ENCODE data around the gene ZNF391. TPM values are rescaled to one million over a fixed set of nuclear protein-coding genes. Genes with fewer than 3 reads are reported as not detected.
"Not testable (repeated sequence)": the region's sequence is repeated elsewhere in the genome, so short reads cannot be mapped to it uniquely, and the experiment has no call there.

The ZNF391 gene
- total RNA-seq, 4 donors from 2014 or later = 0.53 to 1.3 (median 0.97) TPM

DNA sequence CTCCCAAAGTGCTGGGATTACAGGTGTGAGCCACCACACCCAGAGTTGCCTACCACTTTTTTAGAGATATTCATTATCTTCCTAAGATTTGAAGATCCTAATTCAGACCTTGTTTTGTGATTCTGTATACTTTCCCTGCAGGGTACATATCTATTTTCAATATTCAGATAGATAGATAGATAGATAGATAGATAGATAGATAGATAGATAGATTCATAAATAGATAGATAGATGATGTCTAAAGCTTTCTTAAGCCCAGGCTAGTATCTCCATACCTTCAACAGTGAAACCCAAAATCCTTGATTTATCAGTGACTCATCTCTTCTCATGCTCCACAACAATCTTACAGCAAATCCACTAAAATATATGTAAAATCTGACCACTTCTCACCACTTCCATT is 30.8 kb downstream of the ZNF391 start:
- Histone ChIP-seq H3K9me3 (no peaks in the 10 kb centered on the region), H3K4me1 (no peaks in the 10 kb centered on the region), H3K4me3 (no peak overlapping the region), H3K27me3 (no peaks in the 10 kb centered on the region), H3K36me3 (no peaks in the 10 kb centered on the region), H3K27ac (no peak overlapping the region)
- intact Hi-C loops (cut with DNase I) = no loop called here
- no peak for DNase-seq
- no peak for TF ChIP-seq POLR2A (IDR thresholded peaks at IDR 0.05)

- no peaks in the 10 kb centered on the region for H3K27me3 ChIP-seq
- no peak for DNase-seq
- H3K36me3 ChIP-seq = no peaks in the 10 kb centered on the region
- no peak for TF ChIP-seq CTCF (IDR thresholded peaks at IDR 0.05)
- TF ChIP-seq POLR2A (IDR thresholded peaks at IDR 0.05) = no peak
- 60 to 66% methylated on average over 32 of the region's 32 CpGs for WGBS, 2 donors
- no peak overlapping the region for H3K27ac ChIP-seq
- no peaks in the 10 kb centered on the region for H3K4me1 ChIP-seq
- H3K9me3 ChIP-seq = no peaks in the 10 kb centered on the region
- H3K4me3 ChIP-seq = no peak overlapping the region
- intact Hi-C loops (cut with DNase I) = no loop called here
Measured at GRCh38 chr6:27422651-27423332, 34.2 kb downstream of the ZNF391 start.

GRCh38 chr6:27424851-27425250 is 36.3 kb downstream of the ZNF391 start:
- H3K27ac ChIP-seq; H3K36me3 ChIP-seq; DNase-seq; intact Hi-C loops (cut with DNase I); H3K27me3 ChIP-seq; H3K9me3 ChIP-seq; H3K4me3 ChIP-seq; H3K4me1 ChIP-seq: not testable (repeated sequence)
- no CpG with 5 or more reads among the region's 36 CpGs for WGBS, 2 donors

GRCh38 chr6:27426045-27426620 is 37.6 kb downstream of the ZNF391 start:
- intact Hi-C loops (cut with DNase I) = no loop called here
- TF ChIP-seq CTCF (IDR thresholded peaks at IDR 0.05) (no peak), POLR2A (IDR thresholded peaks at IDR 0.05) (no peak)
- Histone ChIP-seq H3K27me3 (no peaks in the 10 kb centered on the region), H3K4me1 (no peaks in the 10 kb centered on the region), H3K36me3 (no peaks in the 10 kb centered on the region), H3K27ac (no peak overlapping the region), H3K9me3 (no peaks in the 10 kb centered on the region), H3K4me3 (no peak overlapping the region)
- 57 to 59% methylated on average over 4 of the region's 4 CpGs for WGBS, 2 donors
- DNase-seq = no peak

- H3K27me3 ChIP-seq = no peaks in the 10 kb centered on the region
- H3K4me3 ChIP-seq = no peak overlapping the region
- DNase-seq = no peak
- H3K36me3 ChIP-seq = no peaks in the 10 kb centered on the region
- H3K4me1 ChIP-seq = no peaks in the 10 kb centered on the region
- H3K9me3 ChIP-seq = no peaks in the 10 kb centered on the region
- intact Hi-C loops (cut with DNase I) = no loop called here
- H3K27ac ChIP-seq = no peak overlapping the region
- TF ChIP-seq POLR2A (IDR thresholded peaks at IDR 0.05) (no peak), CTCF (IDR thresholded peaks at IDR 0.05) (no peak)
- 67 to 71% methylated on average over 4 of the region's 4 CpGs for WGBS, 2 donors
Measured at GRCh38 chr6:27428502-27428901, 39.9 kb downstream of the ZNF391 start.

- H3K4me1 ChIP-seq = no peaks in the 10 kb centered on the region
- TF ChIP-seq POLR2A (IDR thresholded peaks at IDR 0.05) (no peak), CTCF (IDR thresholded peaks at IDR 0.05) (no peak)
- H3K36me3 ChIP-seq = no peaks in the 10 kb centered on the region
- H3K9me3 ChIP-seq = peaks cover 0 to 4% (median 0%) of the 10 kb centered on the region in 3 donors
- DNase-seq = no peak
- no peak overlapping the region for H3K4me3 ChIP-seq
- intact Hi-C loops (cut with DNase I) = no loop called here
- H3K27me3 ChIP-seq = no peaks in the 10 kb centered on the region
- 76 to 87% methylated on average over 2 of the region's 2 CpGs for WGBS, 2 donors
- no peak overlapping the region for H3K27ac ChIP-seq
Measured at GRCh38 chr6:27428966-27429365, 40.4 kb downstream of the ZNF391 start.

Data from esophagus squamous epithelium (tissue), 5 donors.